Stimulated activated naive CD4-positive, alpha-beta T cell (primary cell): ENCODE data around the gene MARCKS.

ENCODE experiments used
- DNase-seq, 6 experiments: peaks; one replicate each; lab custom pipeline; 2025; lab: John Stamatoyannopoulos, UW

The MARCKS gene

GRCh38 chr6:113853252-113853651 is 3.9 kb upstream of the MARCKS start:
- no peak for DNase-seq

DNA sequence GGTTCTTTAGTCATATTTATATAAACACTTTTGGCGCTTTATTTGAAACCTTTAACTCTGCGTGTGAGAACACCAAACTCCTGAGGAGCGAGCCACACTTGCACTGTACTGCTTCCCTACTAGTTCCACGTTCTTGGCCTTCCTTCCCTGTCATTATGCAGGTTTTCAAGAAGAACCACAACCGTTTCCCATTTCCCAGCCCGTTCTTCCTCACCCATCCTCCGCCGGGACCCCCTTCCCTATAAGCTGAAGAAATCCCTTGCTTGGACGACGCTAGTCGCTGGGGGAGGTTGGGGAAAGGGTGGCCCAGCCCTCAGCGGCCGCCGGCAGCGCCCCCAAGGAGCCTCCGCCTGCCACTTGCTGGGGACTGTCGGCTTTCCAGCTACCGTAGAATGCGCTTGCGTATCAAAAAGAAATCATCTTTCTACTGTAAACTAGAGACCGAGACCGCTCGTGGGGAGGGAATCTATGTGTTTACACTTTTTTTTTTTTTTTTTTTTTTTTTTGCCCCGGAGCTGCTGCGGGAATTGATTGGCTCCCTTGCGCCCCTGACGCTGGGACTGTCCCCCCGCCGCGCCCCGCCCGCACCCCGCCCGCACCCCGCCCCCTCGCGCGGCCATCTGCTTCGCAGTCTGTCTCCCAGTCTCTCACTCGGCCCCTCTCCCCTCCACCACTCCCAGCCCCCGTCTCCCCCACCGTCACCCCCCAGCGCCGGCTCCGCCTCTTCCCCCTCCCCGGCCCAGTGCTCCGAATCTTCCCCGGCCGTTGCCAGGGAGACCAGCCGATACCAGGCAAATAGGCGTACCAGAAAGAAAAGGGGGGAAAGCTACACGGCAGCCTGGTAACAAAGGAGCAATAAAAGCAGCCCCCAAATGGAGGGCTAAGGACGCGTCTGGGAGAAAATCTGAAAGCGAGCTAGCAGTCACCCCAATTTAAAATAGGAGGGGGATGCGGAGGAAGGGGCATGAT is 2.3 kb upstream of the MARCKS start:
- DNase-seq = peak in 3 of 6 experiments; percentile 2 to 26 (median 6)

DNA sequence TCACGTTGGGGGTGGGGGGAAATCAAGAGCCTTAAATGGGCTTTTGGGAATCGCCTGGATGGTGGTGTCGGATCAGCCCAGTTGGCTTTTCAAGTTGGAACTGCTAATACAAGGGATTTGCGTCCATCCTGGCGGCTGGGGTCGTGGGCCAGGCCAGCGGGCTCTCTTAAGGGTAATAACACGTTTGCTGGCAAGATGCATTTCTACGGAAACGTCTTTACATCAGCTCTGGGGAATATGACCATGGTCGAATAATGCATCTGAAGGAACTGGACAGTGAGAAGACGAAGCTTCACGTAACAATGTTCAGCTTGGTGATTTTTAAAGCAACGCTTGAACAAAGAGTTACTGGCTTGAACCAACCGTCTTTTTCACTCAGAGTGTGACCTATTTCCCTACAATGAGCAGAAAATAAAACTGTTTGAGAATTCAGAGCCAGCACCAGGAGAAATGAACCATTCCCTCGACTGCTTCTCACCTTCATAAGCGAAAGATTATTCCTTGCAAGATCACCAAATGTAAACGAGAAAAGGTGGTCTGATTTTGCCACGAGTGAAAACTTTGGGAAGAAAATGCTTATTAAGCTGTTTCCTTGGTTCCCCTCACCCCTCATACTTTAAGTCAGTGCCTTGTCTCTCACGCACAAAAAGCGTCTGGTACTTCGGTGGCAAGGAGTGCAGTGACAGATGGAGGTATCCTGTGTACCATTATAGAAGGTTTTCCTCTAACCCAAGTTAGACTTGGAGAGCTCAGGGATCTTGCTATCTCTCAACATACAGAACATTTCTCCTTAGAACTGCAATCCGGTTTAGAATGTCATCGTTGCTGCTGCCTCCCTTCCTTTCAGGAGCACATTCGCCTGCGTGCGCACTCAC is 1.4 kb upstream of the MARCKS start:
- peak in 1 of 6 experiments; percentile 25 for DNase-seq

- DNase-seq = no peak
These were observed 845 bp upstream of the MARCKS start for GRCh38 chr6:113856375-113856624.

DNA sequence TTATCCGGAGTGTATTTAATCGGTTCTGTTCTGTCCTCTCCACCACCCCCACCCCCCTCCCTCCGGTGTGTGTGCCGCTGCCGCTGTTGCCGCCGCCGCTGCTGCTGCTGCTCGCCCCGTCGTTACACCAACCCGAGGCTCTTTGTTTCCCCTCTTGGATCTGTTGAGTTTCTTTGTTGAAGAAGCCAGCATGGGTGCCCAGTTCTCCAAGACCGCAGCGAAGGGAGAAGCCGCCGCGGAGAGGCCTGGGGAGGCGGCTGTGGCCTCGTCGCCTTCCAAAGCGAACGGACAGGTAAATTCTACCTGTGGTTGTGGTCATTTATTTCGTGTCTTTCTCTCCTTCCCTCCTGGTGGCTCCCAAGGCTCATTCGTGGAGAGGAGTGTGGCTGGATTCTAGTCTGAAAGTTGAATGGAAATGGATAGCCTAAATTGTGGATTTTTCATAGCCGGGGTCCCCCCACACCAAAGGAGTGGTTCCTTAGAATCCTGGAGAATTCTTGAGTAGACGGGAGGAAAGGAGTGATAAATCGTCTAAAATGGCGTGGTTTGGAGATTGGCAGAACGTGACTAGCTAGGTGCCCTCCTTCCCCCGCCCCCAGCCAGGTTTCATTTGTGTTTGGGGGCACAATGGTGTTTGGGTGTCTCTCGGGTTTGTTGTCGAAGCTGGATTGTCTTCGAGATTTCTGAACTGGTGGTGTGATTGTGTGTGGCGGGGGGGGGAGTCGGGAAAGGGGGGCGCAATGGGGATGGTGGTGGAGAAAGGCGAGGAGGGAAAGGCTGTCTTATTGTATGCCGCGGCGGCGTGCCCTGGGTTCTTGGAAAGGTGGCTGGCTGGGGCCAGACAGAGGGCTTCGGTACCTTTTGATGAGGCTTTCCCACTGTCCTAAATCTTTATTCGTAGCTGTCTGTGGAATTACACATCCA is 673 bp downstream of the MARCKS start:
- DNase-seq = peak in 2 of 6 experiments; percentile 6 to 28

- DNase-seq = peak; percentile 46 to 79 (median 57)
These were observed 1.6 kb downstream of the MARCKS start for GRCh38 chr6:113858480-113859348.

DNA sequence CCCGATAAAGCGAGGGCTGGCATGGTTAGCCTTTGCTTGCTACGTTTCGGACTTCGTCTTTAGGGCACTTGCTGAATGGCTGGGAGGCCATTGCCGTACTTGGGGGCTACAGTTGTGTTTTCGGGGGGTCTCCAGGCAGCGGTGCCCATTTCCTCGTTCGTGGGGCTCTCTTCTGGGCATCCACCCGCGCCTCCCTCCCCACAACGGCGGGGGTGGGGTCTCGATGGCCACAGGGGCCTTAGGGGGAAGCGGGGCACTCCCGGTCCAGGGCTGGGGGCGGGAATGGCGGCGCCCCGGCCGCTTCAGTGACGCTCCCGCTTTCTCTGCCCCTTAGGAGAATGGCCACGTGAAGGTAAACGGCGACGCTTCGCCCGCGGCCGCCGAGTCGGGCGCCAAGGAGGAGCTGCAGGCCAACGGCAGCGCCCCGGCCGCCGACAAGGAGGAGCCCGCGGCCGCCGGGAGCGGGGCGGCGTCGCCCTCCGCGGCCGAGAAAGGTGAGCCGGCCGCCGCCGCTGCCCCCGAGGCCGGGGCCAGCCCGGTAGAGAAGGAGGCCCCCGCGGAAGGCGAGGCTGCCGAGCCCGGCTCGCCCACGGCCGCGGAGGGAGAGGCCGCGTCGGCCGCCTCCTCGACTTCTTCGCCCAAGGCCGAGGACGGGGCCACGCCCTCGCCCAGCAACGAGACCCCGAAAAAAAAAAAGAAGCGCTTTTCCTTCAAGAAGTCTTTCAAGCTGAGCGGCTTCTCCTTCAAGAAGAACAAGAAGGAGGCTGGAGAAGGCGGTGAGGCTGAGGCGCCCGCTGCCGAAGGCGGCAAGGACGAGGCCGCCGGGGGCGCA is 2.4 kb downstream of the MARCKS start:
- no peak for DNase-seq

GRCh38 chr6:113860181-113860955 is 3.2 kb downstream of the MARCKS start:
- no peak for DNase-seq

GRCh38 chr6:113862112-113862511 is 5.0 kb downstream of the MARCKS start:
- DNase-seq = no peak

- no peak for DNase-seq
These were observed 13.8 kb downstream of the MARCKS start for GRCh38 chr6:113870917-113871316.

DNA sequence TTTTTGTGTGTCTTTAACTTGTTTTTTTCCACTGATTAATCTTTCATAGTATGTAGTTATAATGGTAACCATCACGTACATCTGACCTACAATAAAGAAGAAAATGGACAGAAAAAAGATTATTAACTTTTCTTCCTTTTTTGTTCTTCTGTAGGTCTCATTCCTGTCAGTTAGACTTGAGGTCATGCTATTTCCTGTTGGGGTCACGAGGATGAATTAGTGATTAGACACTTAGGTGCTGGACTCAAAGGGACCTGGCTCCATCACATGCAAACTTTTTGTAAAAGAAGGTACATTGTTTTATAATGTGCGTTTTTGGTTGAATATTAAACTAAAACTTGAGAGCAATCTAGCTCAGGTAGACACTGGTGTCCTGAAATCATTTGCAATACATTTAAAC is 14.8 kb downstream of the MARCKS start:
- no peak for DNase-seq

DNA sequence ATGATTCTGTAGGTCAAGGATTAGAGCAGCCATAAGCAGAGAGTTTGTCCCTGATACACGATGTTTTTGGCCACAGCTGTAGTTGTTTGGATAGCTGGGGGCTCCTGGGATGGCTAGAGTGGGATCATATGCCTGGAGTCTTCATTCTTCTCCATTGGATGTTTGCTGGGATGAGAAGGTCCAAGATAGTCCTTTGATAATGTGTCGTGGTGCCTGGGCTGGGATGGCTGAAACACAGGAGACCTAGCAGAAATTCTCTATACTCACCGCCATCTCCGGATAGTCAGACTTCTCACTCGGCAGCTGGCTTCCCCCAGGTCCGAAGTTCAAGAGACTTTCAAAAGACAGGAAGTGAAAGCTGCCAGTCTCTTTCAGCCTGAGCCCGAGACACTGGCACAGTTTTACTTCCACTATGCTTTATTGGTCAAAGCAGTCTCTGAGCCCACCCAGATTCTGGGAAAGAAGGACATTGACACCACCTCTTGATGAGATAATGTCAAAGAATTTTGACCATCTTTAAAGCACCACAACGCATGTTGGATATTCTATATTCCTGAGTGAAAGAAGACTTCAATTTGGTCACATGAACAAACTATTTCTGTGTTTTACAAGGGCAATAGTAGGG is 16.0 kb downstream of the MARCKS start:
- peak in 1 of 6 experiments; percentile 6 for DNase-seq

- no peak for DNase-seq
These were observed 18.3 kb downstream of the MARCKS start for GRCh38 chr6:113875470-113875869.

- no peak for DNase-seq
These were observed 19.6 kb downstream of the MARCKS start for GRCh38 chr6:113876695-113877094.

DNA sequence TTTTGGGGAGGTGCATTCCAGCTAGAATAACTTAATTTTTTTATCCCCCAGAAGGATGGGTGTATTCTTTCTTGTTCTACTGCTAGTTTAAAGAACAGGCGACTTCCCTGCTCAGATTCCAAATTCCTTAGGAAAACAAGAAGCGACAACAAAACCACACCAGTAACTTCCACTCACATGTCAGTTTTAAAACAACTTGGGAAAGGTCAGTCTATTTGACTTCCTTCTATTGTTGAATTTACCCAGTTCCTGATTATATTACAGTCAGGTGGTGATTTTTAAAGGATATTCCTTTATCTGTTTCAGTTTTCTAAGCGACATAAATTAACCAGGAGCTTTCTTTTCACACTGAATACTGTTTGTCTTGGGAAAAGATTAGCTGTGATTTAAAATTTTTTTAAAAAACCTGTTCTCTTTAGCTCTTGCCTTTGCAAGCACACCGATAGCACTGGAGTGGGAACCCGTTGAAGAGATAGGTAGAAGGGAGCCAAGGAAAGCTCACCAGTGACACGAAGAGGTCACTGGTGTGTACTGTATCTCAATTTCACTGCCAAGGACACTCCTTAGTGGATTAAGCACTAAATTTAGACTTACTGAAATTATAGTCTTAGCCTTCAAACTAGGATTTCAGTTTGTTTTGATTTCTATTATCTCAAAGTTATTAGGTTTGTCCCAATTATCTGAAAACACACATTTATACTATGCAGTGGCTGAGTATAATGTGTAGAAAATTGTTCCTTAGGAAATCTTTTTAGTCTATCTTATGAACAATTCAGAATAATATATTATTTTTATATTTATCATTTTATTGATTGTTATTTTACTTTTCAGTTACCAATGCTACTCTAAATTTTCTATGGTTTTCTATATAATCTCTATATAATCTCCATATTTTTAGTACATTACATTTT is 22.3 kb downstream of the MARCKS start:
- DNase-seq = peak in 1 of 6 experiments; percentile 7

- no peak for DNase-seq
These were observed 24.4 kb downstream of the MARCKS start for GRCh38 chr6:113881478-113881980.

- no peak for DNase-seq
These were observed 25.3 kb downstream of the MARCKS start for GRCh38 chr6:113882336-113883022.
